Esophagus muscularis mucosa (tissue), 3 donors: Measurements from ENCODE around the gene ARHGAP23.

Source experiments
- CTCF ChIP-seq, 3 experiments: fragments of 200-600 bp in 2 of 3; fragments of 450-650 bp in 1 of 3; sonication (generic) in 2 of 3; IDR thresholded peaks; one replicate each; pipeline ENCODE4 v1.5.1; 2017 to 2019; ENCODE audit warnings: antibody characterized with exemption in 3 of 3, mild to moderate bottlenecking in 2 of 3, moderate library complexity in 1 of 3
- POLR2A ChIP-seq: fragments of 450-650 bp; IDR thresholded peaks from one replicate; pipeline ENCODE4 v1.6.1; 2017; ENCODE audit warnings: antibody characterized with exemption, moderate library complexity, mild to moderate bottlenecking, low read depth

DNA sequence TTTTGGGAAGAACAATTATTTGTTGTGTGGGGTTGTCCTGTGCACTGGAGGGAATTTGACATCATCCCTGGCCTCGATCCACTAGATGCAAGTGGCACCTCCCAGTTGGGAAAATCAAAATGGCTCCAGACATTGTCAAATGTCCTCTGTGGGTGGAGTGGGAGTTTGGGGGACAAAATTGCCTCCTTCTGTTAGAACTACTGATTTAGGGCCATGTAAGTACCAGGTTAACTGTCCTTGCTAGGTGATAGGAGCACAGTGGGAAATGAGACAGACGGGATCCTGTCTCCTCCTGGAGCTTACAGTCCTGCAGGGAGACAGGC is 56.8 kb downstream of the ARHGAP23 start:
- no peak for TF ChIP-seq POLR2A
- no peak for TF ChIP-seq CTCF (IDR thresholded peaks at IDR 0.05)
